GM10847 (cell line): ENCODE data around the gene TTC13.

ENCODE experiments used
- POLR2A ChIP-seq: IDR thresholded peaks from 2 replicates; pipeline ENCODE4 v1.6.1; 2011; ENCODE audit not compliant: insufficient read length; ENCODE audit errors: extremely low read depth

TTC13 gene

DNA sequence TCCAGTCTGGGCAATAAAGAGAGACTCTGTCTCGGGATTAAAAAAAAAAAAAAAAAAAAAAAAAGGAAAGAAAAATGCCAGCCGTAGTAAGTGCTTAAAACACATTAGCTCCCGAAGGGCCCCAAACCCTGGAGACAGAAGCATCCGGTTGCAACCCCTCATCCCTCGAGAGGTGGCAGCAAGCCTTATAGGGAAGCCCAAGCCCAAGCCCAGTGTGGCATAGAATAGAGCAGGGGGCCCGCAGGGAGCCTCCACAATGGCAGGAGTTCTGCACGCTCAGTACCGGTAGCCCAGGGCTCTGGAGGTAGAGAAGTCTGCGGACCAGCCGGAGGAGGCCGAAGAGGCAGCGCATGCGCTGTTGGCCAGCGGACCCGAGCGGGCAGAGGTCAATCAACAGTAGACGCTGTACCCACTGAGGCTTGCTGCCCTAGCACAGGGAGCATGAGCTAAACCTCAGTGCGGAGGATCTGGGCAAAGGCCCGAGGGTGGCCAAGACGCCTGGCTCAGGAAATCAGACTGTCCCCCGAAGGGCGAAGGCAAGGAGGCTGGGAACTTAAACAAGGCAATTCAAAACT is 76.2 kb downstream of the TTC13 start:
- no peak for TF ChIP-seq POLR2A

DNA sequence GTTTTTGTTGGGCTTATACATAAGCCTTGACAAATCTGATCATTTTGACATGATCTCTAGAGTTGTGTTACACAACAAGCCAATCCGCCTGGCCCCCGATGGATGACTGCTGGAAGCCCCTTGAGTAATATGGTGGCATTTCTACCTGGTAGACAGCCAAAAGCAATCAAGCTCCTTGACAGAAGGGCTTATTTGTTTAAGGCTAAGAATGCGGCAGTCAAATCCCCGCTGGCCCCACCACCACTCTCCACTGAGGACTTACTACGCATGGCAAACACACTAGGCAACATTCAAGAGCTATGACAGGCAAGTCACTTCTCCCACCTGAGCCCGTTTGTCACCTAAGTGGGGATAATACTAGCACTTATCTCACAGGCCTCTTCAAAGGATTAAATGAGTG is 77.0 kb downstream of the TTC13 start:
- TF ChIP-seq POLR2A: no peak

DNA sequence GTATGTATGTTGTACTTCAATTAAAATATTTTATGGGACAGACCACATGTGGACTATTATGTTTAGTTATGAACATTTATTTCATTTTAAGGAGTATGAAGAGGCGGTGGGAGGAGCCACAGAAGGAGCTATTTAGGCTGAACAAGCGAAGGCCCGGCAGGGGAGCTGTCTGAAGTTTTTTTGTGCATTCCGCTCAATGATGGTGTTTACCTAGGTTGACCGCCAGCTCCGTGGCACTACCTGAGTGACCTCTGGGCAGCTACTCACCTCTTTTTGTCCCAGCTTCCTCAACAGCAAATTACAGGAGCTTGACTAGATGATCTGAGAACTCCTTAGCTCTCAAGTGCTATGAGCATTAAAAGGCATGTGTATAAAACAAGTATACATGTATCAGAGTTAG is 77.7 kb downstream of the TTC13 start:
- no peak for TF ChIP-seq POLR2A

DNA sequence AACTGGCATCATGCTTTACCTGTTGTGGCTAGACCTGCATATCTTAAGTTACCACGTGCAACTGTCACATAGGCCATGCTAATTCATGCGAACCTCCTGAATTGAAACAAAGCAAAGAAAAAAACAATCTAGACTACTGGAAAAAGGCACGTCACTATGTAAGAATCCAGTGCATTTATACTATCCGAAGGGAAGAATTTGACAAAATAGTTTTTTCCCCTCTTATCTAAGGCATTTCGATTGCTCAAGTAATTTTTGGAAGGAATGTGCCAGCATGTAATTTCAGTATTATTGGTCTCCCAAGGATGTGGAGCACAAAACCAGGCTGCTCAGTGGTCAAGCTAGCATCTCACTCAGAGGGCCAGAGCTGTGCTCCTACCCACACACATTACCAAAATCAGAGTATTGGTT is 78.8 kb downstream of the TTC13 start:
- TF ChIP-seq POLR2A: no peak

DNA sequence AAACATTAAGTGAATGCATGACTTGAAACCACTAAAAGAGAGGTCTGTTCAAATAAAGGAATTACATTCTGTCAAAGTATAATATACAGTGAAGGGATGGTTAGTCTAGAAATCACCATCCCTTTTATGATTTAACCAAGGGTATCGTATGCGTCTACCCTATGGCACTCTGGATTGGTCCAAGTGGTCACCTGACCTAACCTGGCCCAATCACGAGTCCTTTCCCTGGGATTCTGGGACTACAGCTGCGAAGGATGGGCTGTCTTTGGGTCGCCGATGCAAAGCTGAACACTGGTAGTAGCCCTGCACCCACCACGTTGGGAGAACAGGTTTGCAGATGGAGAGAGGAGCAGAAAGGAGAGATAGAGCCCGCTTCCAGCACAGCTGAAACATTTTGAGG is 79.9 kb downstream of the TTC13 start:
- no peak for TF ChIP-seq POLR2A

DNA sequence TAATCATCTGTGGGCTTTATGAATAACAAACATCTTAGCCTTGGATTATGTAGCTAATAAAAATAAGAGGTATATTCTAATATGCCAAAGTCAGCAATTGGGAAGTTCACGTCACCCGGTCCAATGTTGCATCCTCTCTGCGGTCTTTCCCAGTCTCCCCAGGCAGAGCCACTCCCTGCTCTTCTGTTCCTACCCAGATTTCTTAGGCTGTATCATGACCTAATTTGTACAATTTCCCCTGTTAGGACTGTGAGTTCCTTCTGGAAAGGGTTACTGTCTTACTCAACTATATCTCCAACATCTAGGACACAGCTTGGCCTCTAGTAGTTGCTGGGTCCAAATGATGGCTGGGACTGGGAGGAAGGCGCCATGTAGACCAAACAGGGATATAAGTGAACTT is 80.5 kb downstream of the TTC13 start:
- no peak for TF ChIP-seq POLR2A

DNA sequence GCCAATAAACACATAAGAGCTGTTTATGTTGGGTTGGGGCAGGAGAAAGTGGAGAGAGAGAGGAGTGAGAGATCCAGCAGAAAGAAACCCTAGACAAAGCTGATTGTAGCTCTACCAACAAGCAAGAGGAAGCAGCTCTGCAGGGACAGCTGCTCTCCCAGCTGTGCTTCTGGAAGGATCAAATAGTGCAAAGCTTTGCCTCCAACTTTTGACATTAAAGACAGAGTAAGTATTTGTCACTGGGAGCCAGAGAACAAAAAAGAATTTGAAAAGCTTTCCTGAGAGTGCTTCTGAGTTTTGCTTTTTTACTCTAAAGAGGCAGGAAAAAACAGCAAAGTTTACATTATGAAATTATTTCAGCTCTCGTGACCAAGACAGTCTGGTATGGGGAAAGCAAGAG is 81.9 kb downstream of the TTC13 start:
- no peak for TF ChIP-seq POLR2A

DNA sequence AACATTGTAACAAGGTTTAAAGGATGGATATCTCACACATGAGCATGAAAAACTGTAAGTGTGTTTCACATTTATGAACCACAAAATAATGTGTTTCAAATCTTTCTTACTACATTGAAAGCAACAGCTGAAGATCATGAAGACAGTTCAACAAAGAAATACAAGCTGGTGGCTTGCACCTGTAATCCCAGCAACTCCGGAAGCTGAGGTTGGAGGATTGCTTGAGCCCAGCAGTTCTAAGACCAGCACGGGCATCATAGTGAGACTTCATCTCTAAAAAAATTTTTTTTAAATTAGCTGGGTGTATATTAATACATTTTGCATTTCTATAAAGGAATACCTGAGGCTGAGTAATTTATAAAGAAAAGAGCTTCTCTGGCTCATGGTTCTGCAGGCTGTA is 83.2 kb downstream of the TTC13 start:
- TF ChIP-seq POLR2A: no peak

DNA sequence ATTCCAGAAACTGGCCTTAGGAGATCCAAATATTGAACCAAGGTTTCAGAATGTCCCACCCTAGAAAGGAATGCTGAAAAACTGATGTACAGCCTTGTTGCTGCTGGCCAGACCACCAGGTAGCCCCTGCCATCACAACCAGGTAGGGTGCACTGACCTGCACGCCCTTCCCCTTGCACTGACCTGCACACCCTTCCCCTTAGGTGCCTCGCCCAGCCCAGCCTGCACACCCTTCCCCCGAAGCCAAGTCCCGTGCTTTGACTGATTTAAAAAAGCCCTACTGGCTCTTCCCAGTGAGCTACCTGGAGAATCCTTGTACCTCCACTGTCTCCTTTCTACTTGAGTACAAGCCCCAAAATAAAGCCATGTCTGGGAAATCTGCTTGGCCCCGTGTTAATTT is 84.0 kb downstream of the TTC13 start:
- TF ChIP-seq POLR2A: no peak

DNA sequence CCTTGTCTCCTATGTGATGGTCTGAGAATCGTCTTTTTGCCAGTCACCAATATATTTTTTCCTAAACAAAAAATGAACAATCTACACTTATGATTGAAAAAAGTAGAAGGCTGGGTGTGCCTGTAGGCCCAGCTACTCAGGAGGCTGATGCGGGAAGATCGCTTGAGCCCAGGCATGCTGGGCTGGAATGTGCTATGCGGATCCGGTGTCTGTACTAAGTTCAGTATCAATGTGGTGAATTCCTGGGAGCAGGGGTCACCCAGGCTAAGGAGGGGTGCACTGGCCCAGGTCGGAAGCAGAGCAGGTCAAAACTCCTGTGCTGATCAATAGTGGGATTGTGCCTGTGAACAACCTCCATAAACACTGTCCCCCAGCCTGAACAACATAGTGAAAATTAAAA is 84.6 kb downstream of the TTC13 start:
- TF ChIP-seq POLR2A: no peak

DNA sequence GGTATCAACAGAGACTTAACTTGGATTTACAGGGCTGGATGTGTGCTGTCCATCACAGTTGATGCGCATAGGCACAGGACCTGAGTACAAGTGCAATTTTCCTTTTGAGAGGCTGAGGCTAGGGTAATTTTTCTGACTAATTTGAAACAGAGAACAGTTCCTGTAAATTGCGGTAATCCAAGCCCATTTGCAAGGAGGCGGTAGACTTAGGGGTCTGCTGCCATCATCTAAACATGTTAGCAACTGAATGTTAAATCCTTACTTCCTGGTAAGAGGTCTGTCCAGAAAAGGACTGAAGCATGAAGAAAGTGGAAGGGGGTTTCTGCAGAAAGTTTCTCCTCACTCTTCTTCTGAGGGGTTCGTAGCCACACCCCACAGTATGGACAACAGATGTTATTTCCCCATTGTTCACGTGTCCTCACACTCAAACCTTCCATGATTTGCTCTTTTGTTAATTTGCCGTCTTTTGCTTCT is 86.6 kb downstream of the TTC13 start:
- no peak for TF ChIP-seq POLR2A

DNA sequence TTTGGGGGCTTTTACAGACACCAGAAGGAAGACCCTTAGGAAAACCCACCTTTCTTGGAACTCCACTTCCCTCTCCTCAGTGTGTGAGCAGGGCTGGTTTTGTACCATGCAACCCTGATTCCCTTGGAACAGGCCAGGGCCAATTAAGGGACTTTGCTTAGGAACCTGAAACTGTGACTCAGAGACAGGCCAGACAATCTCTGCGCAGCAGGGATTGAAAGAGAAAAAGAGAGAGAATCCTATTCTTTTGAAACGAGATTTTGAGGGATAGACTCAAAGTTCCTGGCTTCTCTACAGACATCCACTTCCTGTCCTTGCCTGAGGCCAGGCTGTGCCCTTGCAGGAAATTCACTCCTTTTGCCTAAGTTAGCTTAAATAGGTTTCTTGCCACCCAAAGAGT is 87.2 kb downstream of the TTC13 start:
- TF ChIP-seq POLR2A: no peak

DNA sequence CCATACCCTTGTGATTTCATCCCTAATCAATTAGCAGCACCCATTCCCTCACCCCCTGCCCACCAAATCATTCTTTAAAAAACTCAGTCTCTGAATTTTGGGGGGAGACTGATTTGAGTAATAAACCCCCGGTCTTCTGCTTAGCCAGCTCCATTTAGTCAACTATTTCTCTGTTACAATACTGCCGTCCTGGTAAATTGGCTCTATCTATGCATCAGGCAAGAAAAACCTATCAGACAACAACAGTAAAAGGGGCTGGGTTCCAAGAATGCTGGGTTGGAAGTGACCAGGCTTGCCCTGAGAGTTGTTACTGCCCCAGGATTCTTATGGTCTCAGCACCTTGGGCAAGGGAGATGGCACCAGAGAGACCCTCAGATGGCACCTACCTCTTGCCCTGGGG is 94.0 kb downstream of the TTC13 start:
- TF ChIP-seq POLR2A: no peak

DNA sequence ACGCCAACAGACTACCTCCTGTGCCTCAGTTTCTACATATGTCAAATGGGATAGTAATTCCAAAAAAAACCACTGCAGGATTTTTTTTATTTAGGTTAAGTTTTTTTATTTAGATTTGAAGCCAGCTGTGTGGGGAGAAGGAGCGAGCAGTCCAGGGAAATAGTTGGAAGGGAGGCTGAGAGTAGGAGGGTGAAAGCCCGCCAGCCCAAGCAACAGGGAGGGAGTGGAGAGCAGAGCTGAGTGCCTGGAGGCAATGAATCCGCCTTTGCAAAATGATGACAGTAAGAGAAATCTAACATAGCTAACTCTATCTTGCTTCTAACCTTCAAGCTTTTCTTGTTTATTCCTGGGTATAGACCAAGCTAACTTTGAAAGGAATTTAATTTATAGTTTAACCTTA is 94.7 kb downstream of the TTC13 start:
- TF ChIP-seq POLR2A: no peak

DNA sequence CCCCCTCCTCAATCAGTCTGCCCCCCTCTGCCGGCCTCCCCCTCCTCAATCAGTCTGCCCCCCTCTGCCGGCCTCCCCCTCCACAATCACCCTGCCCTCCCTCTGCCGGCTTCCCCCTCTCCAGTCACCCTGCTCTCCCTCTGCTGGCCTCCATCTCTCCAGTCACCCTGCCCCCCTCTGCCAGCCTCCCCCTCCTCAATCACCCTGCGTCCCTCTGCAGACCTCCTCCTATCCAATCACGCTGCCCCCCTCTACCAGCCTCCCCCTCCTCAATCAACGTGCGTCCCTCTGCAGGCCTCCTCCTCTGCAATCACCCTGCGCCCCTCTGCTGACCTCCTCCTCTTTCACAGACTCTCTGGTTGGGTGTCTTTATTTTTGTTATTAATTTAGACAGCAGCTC is 98.9 kb downstream of the TTC13 start:
- TF ChIP-seq POLR2A: no peak

DNA sequence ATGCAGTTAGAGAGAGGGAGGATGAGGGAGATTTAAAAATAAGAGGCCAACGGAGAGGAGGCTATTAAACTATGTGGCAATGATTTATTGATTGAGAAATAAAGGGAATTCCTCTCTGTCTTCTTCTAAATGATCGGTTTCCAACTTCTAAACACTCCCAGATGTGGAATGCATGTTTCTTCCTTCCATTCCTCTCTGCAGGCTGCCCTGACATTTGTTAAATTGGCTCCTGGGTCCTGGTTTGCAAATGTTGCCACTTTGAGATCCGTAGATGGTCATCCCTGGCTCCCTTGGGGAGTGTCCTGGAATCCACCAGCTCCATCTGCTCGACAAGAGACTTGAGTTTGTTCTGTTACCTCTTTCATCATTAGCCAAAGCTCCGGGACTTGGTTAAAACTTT is 100.1 kb downstream of the TTC13 start:
- no peak for TF ChIP-seq POLR2A

DNA sequence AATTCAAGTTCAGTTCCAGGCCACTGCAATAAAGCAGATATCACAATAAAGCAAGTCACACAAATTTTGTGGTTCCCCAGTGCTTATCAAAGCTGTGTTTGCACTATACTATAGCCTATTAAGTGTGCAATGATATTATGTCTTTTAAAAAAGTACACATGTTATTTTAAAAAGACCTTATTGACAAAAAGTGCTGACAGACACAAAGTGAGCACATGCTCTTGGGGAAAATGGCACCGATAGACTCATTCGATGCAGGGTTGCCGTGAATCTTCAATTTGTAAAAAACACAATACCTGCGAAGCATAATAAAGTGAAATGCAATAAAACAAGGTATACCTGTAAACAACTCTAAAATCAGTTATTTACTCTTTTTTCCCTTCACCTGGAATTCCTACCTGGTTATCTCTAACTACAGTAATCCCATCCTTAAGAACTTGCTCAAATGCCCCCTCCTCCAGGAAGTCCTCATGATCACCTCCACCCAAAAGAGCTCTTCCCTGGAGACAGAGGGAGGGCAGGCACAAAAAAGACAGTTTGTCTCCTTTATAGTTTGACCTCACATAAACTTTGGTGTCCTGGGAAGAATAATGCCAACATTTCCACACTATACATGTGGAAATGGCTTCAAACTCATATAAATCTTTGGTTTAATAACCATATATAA is 100.6 kb downstream of the TTC13 start:
- no peak for TF ChIP-seq POLR2A
